ENCODE data around the gene ANKRD27. TPM values are rescaled to one million over a fixed set of nuclear protein-coding genes. Genes with fewer than 3 reads are reported as not detected.

Gene ANKRD27
- total RNA-seq, 4 donors from 2014 or later, result 14.7 to 44.3 (median 34.6) TPM

DNA sequence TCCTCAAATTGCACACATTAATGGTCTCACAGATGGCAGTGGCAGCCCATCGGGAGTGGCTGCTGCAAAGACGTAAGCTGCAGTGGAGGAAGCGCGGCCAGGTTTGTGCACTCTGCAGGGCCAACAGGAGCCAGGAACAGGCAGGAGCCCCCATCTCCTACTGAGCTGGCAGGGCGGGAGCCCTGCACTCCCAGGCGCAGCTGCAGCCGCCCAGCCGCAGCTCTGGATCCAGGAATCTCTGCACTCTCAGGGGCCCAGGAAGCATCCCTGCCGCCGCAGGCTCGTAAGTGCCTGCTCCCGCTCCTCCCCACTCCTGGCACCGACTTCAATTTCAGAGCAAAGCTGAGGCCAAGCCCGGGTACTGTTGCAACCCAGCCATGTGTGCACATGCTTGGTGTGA, 37.5 kb downstream of the ANKRD27 start:
- peaks cover 0 to 29% (median 12%) of the 10 kb centered on the region in 4 donors for H3K36me3 ChIP-seq
- intact Hi-C loops (cut with DNase I; ENCODE audit: low total_unique reads), result no loop called here

DNA sequence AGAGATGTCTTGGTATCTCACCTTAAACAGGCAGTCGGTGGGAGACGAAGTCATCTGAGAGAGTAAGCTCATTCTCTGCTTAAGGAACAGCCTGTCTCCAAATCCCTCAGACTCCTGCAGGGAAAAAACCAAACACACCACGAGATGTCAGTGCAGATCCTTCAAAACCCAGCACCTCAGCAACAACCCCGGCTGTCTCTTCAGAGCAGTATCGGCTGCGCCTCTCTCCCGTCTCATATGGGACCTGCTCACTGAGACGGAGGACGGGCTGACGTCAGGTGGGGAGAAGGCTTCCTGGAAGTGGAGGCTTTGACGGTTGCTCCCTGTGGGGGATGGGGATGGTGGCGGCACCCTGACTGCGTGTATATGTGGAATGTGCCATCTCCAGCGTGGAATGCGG, 43.6 kb downstream of the ANKRD27 start:
- H3K27ac ChIP-seq, result no peak overlapping the region
- H3K27me3 ChIP-seq, result no peaks in the 10 kb centered on the region
- peaks cover 0 to 36% (median 13%) of the 10 kb centered on the region in 4 donors for H3K36me3 ChIP-seq
- no peak for DNase-seq
- in situ Hi-C loops (cut with MboI; ENCODE audit: low pct_ligation_motif_present in 1 of 4, low pct_unique_long_range_greater_than_20kb in 1 of 4, low sequenced_read_pairs in 3 of 4) (no loop called here), intact Hi-C loops (cut with DNase I; ENCODE audit: low total_unique reads) (no loop called here)
- H3K4me1 ChIP-seq, result no peaks in the 10 kb centered on the region
- H3K4me3 ChIP-seq, result no peak overlapping the region
- TF ChIP-seq POLR2AphosphoS5 (IDR thresholded peaks at IDR 0.05) (no peak), POLR2A (IDR thresholded peaks at IDR 0.05) (no peak), EP300 (IDR thresholded peaks at IDR 0.05; ENCODE audit: low read depth) (no peak)
- TF ChIP-seq, protein P1, sequence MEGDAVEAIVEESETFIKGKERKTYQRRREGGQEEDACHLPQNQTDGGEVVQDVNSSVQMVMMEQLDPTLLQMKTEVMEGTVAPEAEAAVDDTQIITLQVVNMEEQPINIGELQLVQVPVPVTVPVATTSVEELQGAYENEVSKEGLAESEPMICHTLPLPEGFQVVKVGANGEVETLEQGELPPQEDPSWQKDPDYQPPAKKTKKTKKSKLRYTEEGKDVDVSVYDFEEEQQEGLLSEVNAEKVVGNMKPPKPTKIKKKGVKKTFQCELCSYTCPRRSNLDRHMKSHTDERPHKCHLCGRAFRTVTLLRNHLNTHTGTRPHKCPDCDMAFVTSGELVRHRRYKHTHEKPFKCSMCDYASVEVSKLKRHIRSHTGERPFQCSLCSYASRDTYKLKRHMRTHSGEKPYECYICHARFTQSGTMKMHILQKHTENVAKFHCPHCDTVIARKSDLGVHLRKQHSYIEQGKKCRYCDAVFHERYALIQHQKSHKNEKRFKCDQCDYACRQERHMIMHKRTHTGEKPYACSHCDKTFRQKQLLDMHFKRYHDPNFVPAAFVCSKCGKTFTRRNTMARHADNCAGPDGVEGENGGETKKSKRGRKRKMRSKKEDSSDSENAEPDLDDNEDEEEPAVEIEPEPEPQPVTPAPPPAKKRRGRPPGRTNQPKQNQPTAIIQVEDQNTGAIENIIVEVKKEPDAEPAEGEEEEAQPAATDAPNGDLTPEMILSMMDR (IDR thresholded peaks at IDR 0.05), result no peak
- no peaks in the 10 kb centered on the region for H3K9me3 ChIP-seq
- 93% methylated on average over 15 of the region's 15 CpGs; no CpG with 5 or more reads in 1 of the 2 donors for WGBS, 2 donors (ENCODE audit: low coverage in 1 of 2)

More for the DNA sequence above, 37.5 kb downstream of the ANKRD27 start:
- no peaks in the 10 kb centered on the region for H3K9me3 ChIP-seq
- no peaks in the 10 kb centered on the region for H3K27me3 ChIP-seq
- no peak for TF ChIP-seq EP300 (IDR thresholded peaks at IDR 0.05; ENCODE audit: low read depth)
- no peak for TF ChIP-seq POLR2AphosphoS5 (IDR thresholded peaks at IDR 0.05)
- no peak for TF ChIP-seq POLR2A (IDR thresholded peaks at IDR 0.05)
- TF ChIP-seq, protein P1 (IDR thresholded peaks at IDR 0.05), result no peak
- in situ Hi-C loops (cut with MboI; ENCODE audit: low pct_ligation_motif_present in 1 of 4, low pct_unique_long_range_greater_than_20kb in 1 of 4, low sequenced_read_pairs in 3 of 4), result no loop called here
- DNase-seq, result no peak
- H3K4me1 ChIP-seq, result no peaks in the 10 kb centered on the region
- H3K27ac ChIP-seq, result no peak overlapping the region
- 97% methylated on average over 14 of the region's 14 CpGs; no CpG with 5 or more reads in 1 of the 2 donors for WGBS, 2 donors (ENCODE audit: low coverage in 1 of 2)
- no peak overlapping the region for H3K4me3 ChIP-seq

DNA sequence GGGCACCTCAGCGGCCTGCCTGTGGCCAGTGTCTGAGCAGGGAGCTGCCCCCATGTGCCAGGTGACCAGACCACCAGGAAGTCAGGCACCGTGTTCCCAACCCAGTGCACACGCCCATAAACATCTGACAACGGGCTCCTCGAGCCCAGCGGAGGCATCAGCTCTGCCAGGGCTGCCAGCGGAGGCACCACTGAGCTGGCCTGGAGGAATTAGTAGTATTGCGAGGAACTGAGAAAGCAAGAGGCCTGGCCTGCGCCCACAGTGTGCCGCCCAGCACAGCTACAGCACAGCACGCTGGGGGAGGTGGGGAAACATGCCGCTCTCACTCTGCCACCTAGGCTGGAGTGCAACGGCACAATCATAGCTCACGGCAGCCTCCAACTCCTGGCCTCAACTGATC, 44.6 kb downstream of the ANKRD27 start:
- H3K27ac ChIP-seq, result no peak overlapping the region
- WGBS, 2 donors (ENCODE audit: low coverage in 1 of 2), result 92% methylated on average over 11 of the region's 14 CpGs; no CpG with 5 or more reads in 1 of the 2 donors
- in situ Hi-C loops (cut with MboI; ENCODE audit: low pct_ligation_motif_present in 1 of 4, low pct_unique_long_range_greater_than_20kb in 1 of 4, low sequenced_read_pairs in 3 of 4), result no loop called here
- H3K9me3 ChIP-seq, result no peaks in the 10 kb centered on the region
- H3K4me1 ChIP-seq, result no peaks in the 10 kb centered on the region
- intact Hi-C loops (cut with DNase I; ENCODE audit: low total_unique reads), result no loop called here
- no peak overlapping the region for H3K4me3 ChIP-seq
- no peak for DNase-seq
- no peak for TF ChIP-seq POLR2A (IDR thresholded peaks at IDR 0.05)
- TF ChIP-seq, protein P1 (IDR thresholded peaks at IDR 0.05), result no peak
- TF ChIP-seq POLR2AphosphoS5 (IDR thresholded peaks at IDR 0.05), result no peak
- H3K36me3 ChIP-seq, result peaks cover 0 to 46% (median 18%) of the 10 kb centered on the region in 4 donors
- no peaks in the 10 kb centered on the region for H3K27me3 ChIP-seq

DNA sequence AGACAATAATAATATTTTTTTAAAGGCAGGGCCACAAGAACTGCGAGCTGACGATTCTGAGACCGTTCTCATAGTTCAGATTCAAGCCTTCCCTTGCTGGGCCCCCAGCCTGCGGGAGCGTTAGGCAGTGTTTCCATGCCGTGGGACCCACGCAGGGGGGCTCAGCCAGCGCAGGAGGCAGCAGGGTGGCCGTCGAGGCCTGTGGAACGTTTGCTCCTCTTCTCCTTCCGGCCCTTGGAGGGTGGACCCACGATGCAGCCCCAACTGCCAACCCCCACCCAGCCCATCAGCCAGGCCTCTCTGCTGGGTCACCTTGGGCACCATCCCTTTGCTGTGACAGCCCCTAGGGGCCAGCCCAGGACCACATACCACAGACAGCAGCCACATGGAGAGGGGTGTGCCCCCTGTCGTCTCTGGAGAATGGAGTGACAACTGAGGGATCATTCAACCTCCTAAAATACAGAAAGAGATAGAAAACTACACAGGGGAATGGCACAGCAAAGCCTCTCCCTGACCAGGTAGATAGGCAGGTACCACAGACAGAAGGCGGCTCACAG, 47.2 kb downstream of the ANKRD27 start:
- Histone ChIP-seq H3K4me1 (no peaks in the 10 kb centered on the region), H3K4me3 (no peak overlapping the region), H3K36me3 (peaks cover 0 to 58% (median 23%) of the 10 kb centered on the region in 4 donors), H3K27ac (no peak overlapping the region), H3K27me3 (no peaks in the 10 kb centered on the region), H3K9me3 (no peaks in the 10 kb centered on the region)
- in situ Hi-C loops (cut with MboI; ENCODE audit: low pct_ligation_motif_present in 1 of 4, low pct_unique_long_range_greater_than_20kb in 1 of 4, low sequenced_read_pairs in 3 of 4) (no loop called here), intact Hi-C loops (cut with DNase I; ENCODE audit: low total_unique reads) (no loop called here)
- 87% methylated on average over 15 of the region's 15 CpGs; no CpG with 5 or more reads in 1 of the 2 donors for WGBS, 2 donors (ENCODE audit: low coverage in 1 of 2)
- TF ChIP-seq POLR2AphosphoS5 (IDR thresholded peaks at IDR 0.05), result no peak
- DNase-seq, result no peak

DNA sequence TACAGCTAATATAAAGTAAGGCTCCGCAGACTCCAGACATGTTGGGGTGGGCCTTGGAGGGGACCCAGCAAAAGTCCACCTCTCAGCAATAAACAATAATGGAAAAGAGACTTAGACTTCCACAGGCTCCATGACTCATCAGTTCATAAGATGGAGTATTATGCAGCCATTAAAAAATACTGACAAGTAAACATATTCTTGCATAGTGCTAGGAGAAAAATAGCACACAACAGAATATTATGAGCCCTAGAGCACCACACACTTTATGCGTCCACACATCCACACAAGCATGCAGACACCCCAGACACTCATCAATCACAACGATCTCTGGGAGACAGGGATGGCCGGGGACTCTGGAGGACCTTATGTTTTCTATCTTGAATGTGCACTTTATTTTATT, 48.0 kb downstream of the ANKRD27 start:
- Histone ChIP-seq H3K27ac (no peak overlapping the region), H3K9me3 (no peaks in the 10 kb centered on the region), H3K27me3 (no peaks in the 10 kb centered on the region), H3K4me3 (no peak overlapping the region), H3K4me1 (no peaks in the 10 kb centered on the region), H3K36me3 (peaks cover 0 to 67% (median 26%) of the 10 kb centered on the region in 4 donors)
- no peak for DNase-seq
- intact Hi-C loops (cut with DNase I; ENCODE audit: low total_unique reads), result no loop called here
- TF ChIP-seq, protein P1 (IDR thresholded peaks at IDR 0.05), result no peak
- TF ChIP-seq POLR2AphosphoS5 (IDR thresholded peaks at IDR 0.05), result no peak
- no peak for TF ChIP-seq EP300 (IDR thresholded peaks at IDR 0.05; ENCODE audit: low read depth)
- no peak for TF ChIP-seq POLR2A (IDR thresholded peaks at IDR 0.05)
- WGBS, 2 donors (ENCODE audit: low coverage in 1 of 2), result 97 to 100% methylated on average over 4 of the region's 4 CpGs
- in situ Hi-C loops (cut with MboI; ENCODE audit: low pct_ligation_motif_present in 1 of 4, low pct_unique_long_range_greater_than_20kb in 1 of 4, low sequenced_read_pairs in 3 of 4), result no loop called here
